CD4-positive, alpha-beta T cell (primary cell): ENCODE data around the gene STYK1. TPM values are rescaled to one million over a fixed set of nuclear protein-coding genes. Genes with fewer than 3 reads are reported as not detected.

Source experiments
- ATAC-seq: fragments of 200-7000 bp; cut with Tn5 transposase; one replicate; pipeline ENCODE4 v1.10.0; 2022; ENCODE audit warnings: mild to moderate bottlenecking; ENCODE audit not compliant: poor library complexity
- CTCF ChIA-PET: fragments of 350-600 bp; sonication (Branson Sonifier 250); formaldehyde crosslinking; loops from one replicate; lab custom pipeline; 2021; ENCODE audit warnings: antibody characterized with exemption, inconsistent platforms; lab: Charles Lee
- POLR2A ChIA-PET: fragments of 350-600 bp; sonication (Branson Sonifier 250); formaldehyde crosslinking; loops from one replicate; lab custom pipeline; 2021; ENCODE audit warnings: antibody characterized with exemption, inconsistent platforms; lab: Charles Lee
- DNase-seq, 14 experiments: peaks; one replicate each; pipeline ENCODE4 v3.0.0-alpha.2; 2013 to 2020; ENCODE audit warnings: mixed read lengths in 2 of 14
- H3K27ac ChIP-seq, 2 donors: one replicate each; pipeline versions ENCODE4 v1.5.1 to v1.7.0; 2013; ENCODE audit warnings: low read length in 2 of 2, low read depth in 1 of 2, mild to moderate bottlenecking in 1 of 2
- H3K27me3 ChIP-seq, 2 experiments: 1 replicate in 1 of 2; 2 replicates in 1 of 2; pipeline versions ENCODE4 v1.6.1 to v1.7.0; 2013; ENCODE audit warnings: low read length in 2 of 2, control low read depth in 1 of 2, mild to moderate bottlenecking in 1 of 2, moderate library complexity in 1 of 2; ENCODE audit not compliant: insufficient read depth in 2 of 2, control insufficient read depth in 1 of 2
- H3K36me3 ChIP-seq: one replicate; pipeline ENCODE4 v1.6.1; 2013; ENCODE audit warnings: low read length, control low read depth; ENCODE audit not compliant: insufficient read depth
- H3K4me1 ChIP-seq: one replicate; pipeline ENCODE4 v1.6.1; 2013; ENCODE audit warnings: low read length, control low read depth; ENCODE audit not compliant: insufficient read depth
- H3K4me3 ChIP-seq: one replicate; pipeline ENCODE4 v1.5.1; 2013; ENCODE audit warnings: mild to moderate bottlenecking, low read length, moderate library complexity
- H3K9me3 ChIP-seq, 2 experiments: 1 replicate in 1 of 2; 2 replicates in 1 of 2; pipeline versions ENCODE4 v1.6.1 to v1.7.0; 2013; ENCODE audit warnings: low read length in 2 of 2, mild to moderate bottlenecking in 2 of 2, control low read depth in 1 of 2, moderate library complexity in 1 of 2; ENCODE audit not compliant: control insufficient read depth in 1 of 2, insufficient read depth in 1 of 2
- H3K27ac Mint-ChIP-seq: one replicate; pipeline ENCODE4 v1.8.0; 2020; ENCODE audit warnings: mixed read lengths
- H3K27me3 Mint-ChIP-seq: one replicate; pipeline ENCODE4 v1.8.0; 2021; ENCODE audit warnings: mixed read lengths
- H3K36me3 Mint-ChIP-seq: one replicate; pipeline ENCODE4 v1.8.0; 2021; ENCODE audit warnings: low read depth, mixed read lengths
- H3K4me1 Mint-ChIP-seq: one replicate; pipeline ENCODE4 v1.8.0; 2021; ENCODE audit warnings: low read depth, mixed read lengths
- H3K4me3 Mint-ChIP-seq: one replicate; pipeline ENCODE4 v1.8.0; 2020; ENCODE audit warnings: mild to moderate bottlenecking, mixed read lengths
- H3K9me3 Mint-ChIP-seq: one replicate; pipeline ENCODE4 v1.8.0; 2020; ENCODE audit warnings: mixed read lengths
- CTCF ChIP-seq: fragments of 200-600 bp; IDR thresholded peaks from one replicate; pipeline ENCODE4 v1.8.0; 2022; ENCODE audit warnings: antibody characterized with exemption, mild to moderate bottlenecking
- intact Hi-C, 2 experiments: fragments of 100-400 bp; cut with DNase I in 1 of 2; cut with micrococcal nuclease in 1 of 2; formaldehyde crosslinking; loops; one replicate each; pipeline versions ENCODE4 v1.15.1 to v1.9.0; 2023 to 2025; cut with DNase I, micrococcal nuclease
- total RNA-seq, 174 experiments: library from RNA in 2 of 174; stranded (reverse) in 2 of 174; gene quantifications; one replicate each; pipeline ENCODE4 v1.2.3 and lab custom pipeline; 2021 to 2026

The STYK1 gene
- total RNA-seq, 2 experiments from 2014 or later, result not detected

- intact Hi-C loops, result loop anchor here (5.0 to 10.0 kb wide), 5 partner anchors 62 to 1745 kb away; partner anchors contain the start of genes BORCS5 (in 1 of the 2), MANSC1 (in 1 of the 2) and STYK1 (in 1 of the 2)
- DNase-seq (no peak), ATAC-seq (no peak)
- Mint-ChIP-seq H3K4me1 (peaks cover 34% of the 10 kb centered on the region), H3K4me3 (no peak overlapping the region), H3K9me3 (no peaks in the 10 kb centered on the region), H3K27me3 (peaks cover 9% of the 10 kb centered on the region), H3K36me3 (peaks cover 72% of the 10 kb centered on the region), H3K27ac (no peak overlapping the region)
- no peaks in the 10 kb centered on the region for H3K27me3 ChIP-seq
- CTCF ChIA-PET, result no interaction called here
- TF ChIP-seq CTCF, result no peak
- peaks cover 11% of the 10 kb centered on the region for H3K4me1 ChIP-seq
- H3K4me3 ChIP-seq, result no peak overlapping the region
- H3K36me3 ChIP-seq, result peaks cover 35% of the 10 kb centered on the region
- no peak overlapping the region for H3K27ac ChIP-seq
- no peaks in the 10 kb centered on the region for H3K9me3 ChIP-seq
- POLR2A ChIA-PET, result no interaction called here
Observed at GRCh38 chr12:10610188-10610587, 63.7 kb downstream of the STYK1 start.

DNA sequence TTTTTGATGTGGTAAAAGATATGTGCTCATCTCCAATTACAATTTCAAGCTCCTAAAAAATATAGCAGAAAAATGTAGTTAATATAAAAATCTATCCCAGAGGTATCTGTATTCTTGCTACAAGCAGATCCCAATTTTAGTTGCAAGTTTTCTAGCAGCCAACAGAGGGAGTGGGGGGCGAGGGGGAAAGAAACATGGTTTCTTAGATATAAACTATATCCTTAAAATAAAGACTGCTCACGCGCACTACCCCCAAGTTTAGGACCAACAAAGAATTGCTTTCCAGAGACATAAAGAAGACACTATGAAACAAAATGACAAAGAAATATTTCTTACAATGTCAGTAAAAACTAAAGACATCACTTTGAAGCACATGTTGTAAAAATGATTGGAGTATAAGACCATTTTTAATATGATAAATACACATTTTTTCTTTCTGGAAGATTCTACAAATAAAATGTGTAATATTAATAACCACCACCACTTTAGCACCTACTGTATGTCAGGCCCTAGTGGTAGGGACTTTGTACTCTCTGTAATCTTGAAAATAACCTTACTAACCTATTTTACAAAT is 65.9 kb downstream of the STYK1 start:
- ATAC-seq, result no peak
- H3K4me3 ChIP-seq, result no peak overlapping the region
- POLR2A ChIA-PET, result interaction anchor here (1.4 kb wide), 1 partner anchor 243 kb away, joined by 3 read pairs; no protein-coding TSS in a partner anchor
- peaks cover 81% of the 10 kb centered on the region for H3K36me3 Mint-ChIP-seq
- H3K4me1 ChIP-seq, result peaks cover 11% of the 10 kb centered on the region
- CTCF ChIA-PET, result no interaction called here
- peaks cover 41% of the 10 kb centered on the region for H3K36me3 ChIP-seq
- intact Hi-C loops, result loop anchor here in 1 of 2 experiments (1.0 kb wide), 1 partner anchor 66 kb away; the partner anchor contains the start of gene STYK1
- no peak overlapping the region for H3K4me3 Mint-ChIP-seq
- TF ChIP-seq CTCF, result no peak
- H3K27ac ChIP-seq, result no peak overlapping the region
- no peaks in the 10 kb centered on the region for H3K9me3 Mint-ChIP-seq
- H3K27ac Mint-ChIP-seq, result no peak overlapping the region
- no peaks in the 10 kb centered on the region for H3K9me3 ChIP-seq
- H3K27me3 Mint-ChIP-seq, result no peaks in the 10 kb centered on the region
- peak in 2 of 14 experiments; percentile 17 to 24 for DNase-seq
- H3K27me3 ChIP-seq, result no peaks in the 10 kb centered on the region
- peaks cover 22% of the 10 kb centered on the region for H3K4me1 Mint-ChIP-seq

- CTCF ChIA-PET, result no interaction called here
- H3K27ac Mint-ChIP-seq, result no peak overlapping the region
Observed at GRCh38 chr12:10601860-10602259, 72.0 kb downstream of the STYK1 start.

More at GRCh38 chr12:10601860-10602259, 72.0 kb downstream of the STYK1 start:
- TF ChIP-seq CTCF, result no peak
- POLR2A ChIA-PET, result no interaction called here
- Histone ChIP-seq H3K4me3 (no peak overlapping the region), H3K4me1 (no peaks in the 10 kb centered on the region), H3K36me3 (peaks cover 7% of the 10 kb centered on the region), H3K27me3 (no peaks in the 10 kb centered on the region), H3K9me3 (no peaks in the 10 kb centered on the region), H3K27ac (no peak overlapping the region)
- peaks cover 56% of the 10 kb centered on the region for H3K36me3 Mint-ChIP-seq
- DNase-seq (no peak), ATAC-seq (no peak)
- H3K4me1 Mint-ChIP-seq, result no peaks in the 10 kb centered on the region
- no peaks in the 10 kb centered on the region for H3K9me3 Mint-ChIP-seq
- intact Hi-C loops, result no loop called here
- no peaks in the 10 kb centered on the region for H3K27me3 Mint-ChIP-seq
- no peak overlapping the region for H3K4me3 Mint-ChIP-seq
